GM19468 (cell line): ENCODE measurements around the gene PDCL3.

Experiments
- ATAC-seq: cut with Tn5 transposase; IDR thresholded peaks from one replicate; pipeline ENCODE4 v1.9.1; 2021; ENCODE audit warnings: mild to moderate bottlenecking, moderate library complexity, moderate number of reproducible peaks; ENCODE audit not compliant: unreplicated experiment; ENCODE audit errors: extremely low read depth

The PDCL3 gene

GRCh38 chr2:100610381-100610831 lies 47.6 kb downstream of the PDCL3 start:
- ATAC-seq = no peak

- ATAC-seq = no peak
Measured at GRCh38 chr2:100611079-100612029, 48.6 kb downstream of the PDCL3 start.

GRCh38 chr2:100612388-100613000 lies 49.7 kb downstream of the PDCL3 start:
- ATAC-seq = no peak

GRCh38 chr2:100613719-100614118 lies 50.9 kb downstream of the PDCL3 start:
- ATAC-seq = no peak

GRCh38 chr2:100614455-100615000 lies 51.7 kb downstream of the PDCL3 start:
- no peak for ATAC-seq

GRCh38 chr2:100615471-100615870 lies 52.7 kb downstream of the PDCL3 start:
- ATAC-seq = no peak

GRCh38 chr2:100615886-100616285 lies 53.1 kb downstream of the PDCL3 start:
- ATAC-seq = no peak

- no peak for ATAC-seq
Measured at GRCh38 chr2:100616841-100617390, 54.1 kb downstream of the PDCL3 start.

- ATAC-seq = no peak
Measured at GRCh38 chr2:100619951-100620350, 57.2 kb downstream of the PDCL3 start.

- no peak for ATAC-seq
Measured at GRCh38 chr2:100620481-100620880, 57.7 kb downstream of the PDCL3 start.

- no peak for ATAC-seq
Measured at GRCh38 chr2:100621371-100621951, 58.7 kb downstream of the PDCL3 start.

- ATAC-seq = no peak
Measured at GRCh38 chr2:100623033-100623715, 60.4 kb downstream of the PDCL3 start.

- ATAC-seq = no peak
Measured at GRCh38 chr2:100623930-100624329, 61.1 kb downstream of the PDCL3 start.

- no peak for ATAC-seq
Measured at GRCh38 chr2:100624536-100624935, 61.7 kb downstream of the PDCL3 start.

GRCh38 chr2:100625717-100626116 lies 62.9 kb downstream of the PDCL3 start:
- no peak for ATAC-seq
